HEK293 (cell line): ENCODE results near the gene CMIP.

Source experiments
- HOXD13 ChIP-seq: sonication (generic); formaldehyde crosslinking; IDR thresholded peaks from 2 replicates; pipeline ENCODE4 v1.8.0; 2022; ENCODE audit warnings: missing genetic modification reagents, borderline replicate concordance
- OVOL3 ChIP-seq: fragments of 450-650 bp; formaldehyde crosslinking; IDR thresholded peaks from 2 replicates; pipeline ENCODE4 v1.5.1; 2016; ENCODE audit warnings: missing biosample characterization, missing genetic modification characterization
- PRDM1 ChIP-seq: fragments of 450-650 bp; formaldehyde crosslinking; IDR thresholded peaks from 2 replicates; pipeline ENCODE4; 2016; ENCODE audit warnings: missing biosample characterization, missing genetic modification characterization
- ZBTB1 ChIP-seq: fragments of 450-650 bp; formaldehyde crosslinking; IDR thresholded peaks from 2 replicates; pipeline ENCODE4 v1.5.1; 2016; ENCODE audit warnings: missing biosample characterization, missing genetic modification characterization
- ZNF266 ChIP-seq: fragments of 450-650 bp; formaldehyde crosslinking; IDR thresholded peaks from 2 replicates; pipeline ENCODE4 v1.5.1; 2016; ENCODE audit warnings: missing biosample characterization, missing genetic modification characterization, low read depth
- ZNF292 ChIP-seq: fragments of 450-650 bp; formaldehyde crosslinking; IDR thresholded peaks from 2 replicates; pipeline ENCODE4 v1.5.1; 2016; ENCODE audit warnings: low read depth, missing biosample characterization, missing genetic modification characterization, borderline replicate concordance
- ZNF423 ChIP-seq: fragments of 450-650 bp; formaldehyde crosslinking; IDR thresholded peaks from 2 replicates; pipeline ENCODE4 v1.5.1; 2016; ENCODE audit warnings: missing biosample characterization, missing genetic modification characterization
- ZNF561 ChIP-seq: fragments of 450-650 bp; IDR thresholded peaks from 2 replicates; pipeline ENCODE4 v1.5.1; 2018; ENCODE audit warnings: missing biosample characterization, missing genetic modification characterization, borderline replicate concordance
- ZNF776 ChIP-seq: fragments of 450-650 bp; formaldehyde crosslinking; IDR thresholded peaks from 2 replicates; pipeline ENCODE4 v1.5.0; 2017; ENCODE audit warnings: missing biosample characterization, missing genetic modification characterization, borderline replicate concordance
- TF ChIP-seq, protein P1 (sequence below): fragments of 450-650 bp; formaldehyde crosslinking; IDR thresholded peaks from 2 replicates; pipeline ENCODE4 v1.5.1; 2016; ENCODE audit warnings: missing biosample characterization, missing genetic modification characterization
- TF ChIP-seq, protein P2 (sequence below): fragments of 450-650 bp; formaldehyde crosslinking; IDR thresholded peaks from 2 replicates; pipeline ENCODE4 v1.5.1; 2016; ENCODE audit warnings: missing biosample characterization, missing genetic modification characterization, borderline replicate concordance
- TF ChIP-seq, protein P3 (sequence below): fragments of 450-650 bp; formaldehyde crosslinking; IDR thresholded peaks from 2 replicates; pipeline ENCODE4 v1.5.1; 2016; ENCODE audit warnings: missing biosample characterization, missing genetic modification characterization
- TF ChIP-seq, protein P4 (sequence below): fragments of 450-650 bp; formaldehyde crosslinking; IDR thresholded peaks from 2 replicates; pipeline ENCODE4 v1.5.1; 2017; ENCODE audit warnings: missing biosample characterization, missing genetic modification characterization

DNA sequence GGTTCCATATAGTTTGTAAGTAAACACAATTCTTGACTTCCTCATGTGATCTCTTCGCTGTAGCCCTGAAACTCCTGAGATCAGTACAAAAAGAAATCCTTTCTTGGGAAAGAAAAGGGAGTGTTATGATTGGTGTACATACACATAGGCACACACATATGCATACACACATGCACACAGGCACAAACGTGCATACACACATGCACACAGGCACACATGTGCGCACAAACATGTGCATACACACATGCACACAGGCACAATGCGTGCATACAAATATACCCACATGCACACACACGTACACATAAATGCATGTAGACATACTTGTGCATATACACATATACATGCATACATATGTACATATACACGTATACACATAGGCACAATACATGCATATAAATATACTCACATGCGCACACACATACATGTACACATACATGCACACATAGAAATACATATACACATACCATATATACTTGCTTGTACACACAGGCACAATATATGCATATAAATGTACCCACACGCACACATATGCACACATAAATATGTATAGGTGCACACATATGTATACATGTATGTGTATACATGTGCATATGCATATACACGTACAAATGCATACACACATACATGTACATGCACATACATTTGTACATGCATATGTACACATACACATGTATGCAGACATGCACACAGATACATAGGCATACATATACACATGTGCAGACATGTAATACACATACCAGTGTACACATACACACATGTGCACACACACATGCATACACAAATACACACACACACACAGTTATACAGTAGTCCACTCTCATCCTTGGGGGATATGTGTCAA is 26.4 kb downstream of the CMIP start:
- TF ChIP-seq, protein P1, sequence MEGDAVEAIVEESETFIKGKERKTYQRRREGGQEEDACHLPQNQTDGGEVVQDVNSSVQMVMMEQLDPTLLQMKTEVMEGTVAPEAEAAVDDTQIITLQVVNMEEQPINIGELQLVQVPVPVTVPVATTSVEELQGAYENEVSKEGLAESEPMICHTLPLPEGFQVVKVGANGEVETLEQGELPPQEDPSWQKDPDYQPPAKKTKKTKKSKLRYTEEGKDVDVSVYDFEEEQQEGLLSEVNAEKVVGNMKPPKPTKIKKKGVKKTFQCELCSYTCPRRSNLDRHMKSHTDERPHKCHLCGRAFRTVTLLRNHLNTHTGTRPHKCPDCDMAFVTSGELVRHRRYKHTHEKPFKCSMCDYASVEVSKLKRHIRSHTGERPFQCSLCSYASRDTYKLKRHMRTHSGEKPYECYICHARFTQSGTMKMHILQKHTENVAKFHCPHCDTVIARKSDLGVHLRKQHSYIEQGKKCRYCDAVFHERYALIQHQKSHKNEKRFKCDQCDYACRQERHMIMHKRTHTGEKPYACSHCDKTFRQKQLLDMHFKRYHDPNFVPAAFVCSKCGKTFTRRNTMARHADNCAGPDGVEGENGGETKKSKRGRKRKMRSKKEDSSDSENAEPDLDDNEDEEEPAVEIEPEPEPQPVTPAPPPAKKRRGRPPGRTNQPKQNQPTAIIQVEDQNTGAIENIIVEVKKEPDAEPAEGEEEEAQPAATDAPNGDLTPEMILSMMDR, result no peak
- TF ChIP-seq PRDM1 (tag by site-specific recombination) (no peak), ZBTB1 (tag by site-specific recombination) (no peak), HOXD13 (CRISPR knock-in tag) (no peak), ZNF266 (tag by site-specific recombination) (no peak), OVOL3 (tag by site-specific recombination) (no peak), ZNF561 (tag by site-specific recombination) (no peak), ZNF423 (tag by site-specific recombination) (no peak), ZNF776 (tag by site-specific recombination) (no peak), ZNF292 (no peak)
- TF ChIP-seq, protein P2, sequence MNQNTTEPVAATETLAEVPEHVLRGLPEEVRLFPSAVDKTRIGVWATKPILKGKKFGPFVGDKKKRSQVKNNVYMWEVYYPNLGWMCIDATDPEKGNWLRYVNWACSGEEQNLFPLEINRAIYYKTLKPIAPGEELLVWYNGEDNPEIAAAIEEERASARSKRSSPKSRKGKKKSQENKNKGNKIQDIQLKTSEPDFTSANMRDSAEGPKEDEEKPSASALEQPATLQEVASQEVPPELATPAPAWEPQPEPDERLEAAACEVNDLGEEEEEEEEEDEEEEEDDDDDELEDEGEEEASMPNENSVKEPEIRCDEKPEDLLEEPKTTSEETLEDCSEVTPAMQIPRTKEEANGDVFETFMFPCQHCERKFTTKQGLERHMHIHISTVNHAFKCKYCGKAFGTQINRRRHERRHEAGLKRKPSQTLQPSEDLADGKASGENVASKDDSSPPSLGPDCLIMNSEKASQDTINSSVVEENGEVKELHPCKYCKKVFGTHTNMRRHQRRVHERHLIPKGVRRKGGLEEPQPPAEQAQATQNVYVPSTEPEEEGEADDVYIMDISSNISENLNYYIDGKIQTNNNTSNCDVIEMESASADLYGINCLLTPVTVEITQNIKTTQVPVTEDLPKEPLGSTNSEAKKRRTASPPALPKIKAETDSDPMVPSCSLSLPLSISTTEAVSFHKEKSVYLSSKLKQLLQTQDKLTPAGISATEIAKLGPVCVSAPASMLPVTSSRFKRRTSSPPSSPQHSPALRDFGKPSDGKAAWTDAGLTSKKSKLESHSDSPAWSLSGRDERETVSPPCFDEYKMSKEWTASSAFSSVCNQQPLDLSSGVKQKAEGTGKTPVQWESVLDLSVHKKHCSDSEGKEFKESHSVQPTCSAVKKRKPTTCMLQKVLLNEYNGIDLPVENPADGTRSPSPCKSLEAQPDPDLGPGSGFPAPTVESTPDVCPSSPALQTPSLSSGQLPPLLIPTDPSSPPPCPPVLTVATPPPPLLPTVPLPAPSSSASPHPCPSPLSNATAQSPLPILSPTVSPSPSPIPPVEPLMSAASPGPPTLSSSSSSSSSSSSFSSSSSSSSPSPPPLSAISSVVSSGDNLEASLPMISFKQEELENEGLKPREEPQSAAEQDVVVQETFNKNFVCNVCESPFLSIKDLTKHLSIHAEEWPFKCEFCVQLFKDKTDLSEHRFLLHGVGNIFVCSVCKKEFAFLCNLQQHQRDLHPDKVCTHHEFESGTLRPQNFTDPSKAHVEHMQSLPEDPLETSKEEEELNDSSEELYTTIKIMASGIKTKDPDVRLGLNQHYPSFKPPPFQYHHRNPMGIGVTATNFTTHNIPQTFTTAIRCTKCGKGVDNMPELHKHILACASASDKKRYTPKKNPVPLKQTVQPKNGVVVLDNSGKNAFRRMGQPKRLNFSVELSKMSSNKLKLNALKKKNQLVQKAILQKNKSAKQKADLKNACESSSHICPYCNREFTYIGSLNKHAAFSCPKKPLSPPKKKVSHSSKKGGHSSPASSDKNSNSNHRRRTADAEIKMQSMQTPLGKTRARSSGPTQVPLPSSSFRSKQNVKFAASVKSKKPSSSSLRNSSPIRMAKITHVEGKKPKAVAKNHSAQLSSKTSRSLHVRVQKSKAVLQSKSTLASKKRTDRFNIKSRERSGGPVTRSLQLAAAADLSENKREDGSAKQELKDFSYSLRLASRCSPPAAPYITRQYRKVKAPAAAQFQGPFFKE (tag by site-specific recombination), result no peak
- TF ChIP-seq, protein P3, sequence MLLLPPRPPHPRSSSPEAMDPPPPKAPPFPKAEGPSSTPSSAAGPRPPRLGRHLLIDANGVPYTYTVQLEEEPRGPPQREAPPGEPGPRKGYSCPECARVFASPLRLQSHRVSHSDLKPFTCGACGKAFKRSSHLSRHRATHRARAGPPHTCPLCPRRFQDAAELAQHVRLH (tag by site-specific recombination), result no peak
- TF ChIP-seq, protein P4, sequence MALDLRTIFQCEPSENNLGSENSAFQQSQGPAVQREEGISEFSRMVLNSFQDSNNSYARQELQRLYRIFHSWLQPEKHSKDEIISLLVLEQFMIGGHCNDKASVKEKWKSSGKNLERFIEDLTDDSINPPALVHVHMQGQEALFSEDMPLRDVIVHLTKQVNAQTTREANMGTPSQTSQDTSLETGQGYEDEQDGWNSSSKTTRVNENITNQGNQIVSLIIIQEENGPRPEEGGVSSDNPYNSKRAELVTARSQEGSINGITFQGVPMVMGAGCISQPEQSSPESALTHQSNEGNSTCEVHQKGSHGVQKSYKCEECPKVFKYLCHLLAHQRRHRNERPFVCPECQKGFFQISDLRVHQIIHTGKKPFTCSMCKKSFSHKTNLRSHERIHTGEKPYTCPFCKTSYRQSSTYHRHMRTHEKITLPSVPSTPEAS (tag by site-specific recombination), result no peak
